H4 (cell line): ENCODE results near the gene SOCS7. TPM values are rescaled to one million over a fixed set of nuclear protein-coding genes. Genes with fewer than 3 reads are reported as not detected.

Experiments
- DNase-seq: peaks from one replicate; pipeline ENCODE4 v3.0.0-alpha.2; 2015; ENCODE audit warnings: low spot score
- total RNA-seq: library from RNA; depleted of rRNA; stranded (reverse); fragments of >200 nt; shearing (Covaris generic); gene quantifications from 2 replicates; pipeline ENCODE4 v1.2.3, GENCODE V29; 2014

Gene SOCS7
- total RNA-seq, 1 experiment from 2014 or later: 5.9 TPM

DNA sequence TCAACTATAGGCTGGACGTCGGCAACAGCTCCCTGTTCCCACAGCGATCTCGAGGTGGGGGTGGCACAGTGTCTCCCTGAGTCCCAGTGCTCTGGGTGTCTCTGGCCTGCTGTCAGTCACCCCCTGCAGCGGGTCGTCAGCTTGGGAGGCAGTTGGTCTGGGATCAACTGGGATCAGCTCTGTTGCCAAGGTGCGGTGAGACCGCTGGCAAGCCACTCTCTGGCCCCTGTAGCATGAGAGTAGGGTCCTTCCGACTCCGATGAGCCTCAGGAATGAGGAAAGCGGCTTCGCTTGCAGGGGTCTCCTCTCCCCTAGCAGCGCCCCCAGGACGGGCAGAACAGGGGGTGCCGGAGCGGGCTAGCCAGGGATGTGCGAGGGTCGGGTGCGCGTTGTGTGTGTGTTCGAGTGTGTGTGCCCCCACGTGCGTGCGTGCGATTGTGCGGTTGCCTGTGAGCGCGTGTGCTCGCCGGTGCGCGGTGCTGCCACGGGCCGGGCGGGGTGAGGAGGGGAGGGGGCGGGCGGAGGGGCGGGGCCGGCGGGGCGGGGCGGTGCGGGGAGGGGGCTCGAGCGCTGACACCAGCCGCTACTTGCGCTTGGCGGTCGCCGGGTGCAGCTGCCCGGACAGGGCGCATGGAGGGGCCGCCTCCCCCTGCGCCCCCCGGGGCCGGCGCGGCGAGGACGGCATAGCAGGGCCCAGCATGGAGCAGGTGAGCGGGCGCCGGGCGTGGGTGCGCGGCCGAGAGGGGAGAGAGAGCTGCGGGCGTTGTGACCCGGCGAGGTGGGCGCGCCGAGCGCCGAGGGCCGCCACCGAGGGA, 67.3 kb downstream of the SOCS7 start:
- DNase-seq: no peak

GRCh38 chr17:38419508-38419981, 67.9 kb downstream of the SOCS7 start:
- no peak for DNase-seq

- no peak for DNase-seq
These were observed 68.9 kb downstream of the SOCS7 start for GRCh38 chr17:38420518-38420917.

DNA sequence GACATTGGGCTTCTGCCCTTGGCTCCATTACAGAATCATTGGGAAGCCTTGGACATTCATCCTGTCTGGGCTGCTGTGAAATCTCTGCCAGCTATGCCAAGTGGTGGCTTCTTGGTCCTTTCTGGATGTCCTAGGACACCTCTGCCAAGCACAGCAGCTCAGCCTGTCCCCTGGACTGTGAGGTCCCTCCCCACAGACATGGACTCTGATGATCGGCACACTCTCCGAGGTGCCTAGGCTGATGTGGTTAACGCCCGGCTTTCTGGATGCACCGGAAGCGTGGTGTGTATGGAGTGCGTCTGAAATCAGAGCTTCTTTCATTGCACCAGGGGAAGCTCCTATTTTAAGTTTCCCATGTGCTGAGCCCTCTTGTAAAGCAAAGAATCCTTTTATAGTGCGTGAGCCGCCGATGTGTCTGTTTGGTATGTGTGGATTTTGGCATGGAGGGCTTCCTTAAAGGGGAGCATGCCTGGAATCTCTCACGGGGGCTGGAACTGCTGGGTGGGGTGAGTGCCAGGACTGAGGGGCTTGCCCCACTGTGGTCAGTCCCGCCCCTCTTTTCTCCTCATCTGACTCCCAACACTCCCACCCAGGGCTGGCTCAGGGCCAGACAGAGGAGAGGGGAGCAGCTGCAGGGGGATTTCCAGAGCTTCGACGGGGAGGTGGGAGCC, 69.7 kb downstream of the SOCS7 start:
- DNase-seq: no peak

DNA sequence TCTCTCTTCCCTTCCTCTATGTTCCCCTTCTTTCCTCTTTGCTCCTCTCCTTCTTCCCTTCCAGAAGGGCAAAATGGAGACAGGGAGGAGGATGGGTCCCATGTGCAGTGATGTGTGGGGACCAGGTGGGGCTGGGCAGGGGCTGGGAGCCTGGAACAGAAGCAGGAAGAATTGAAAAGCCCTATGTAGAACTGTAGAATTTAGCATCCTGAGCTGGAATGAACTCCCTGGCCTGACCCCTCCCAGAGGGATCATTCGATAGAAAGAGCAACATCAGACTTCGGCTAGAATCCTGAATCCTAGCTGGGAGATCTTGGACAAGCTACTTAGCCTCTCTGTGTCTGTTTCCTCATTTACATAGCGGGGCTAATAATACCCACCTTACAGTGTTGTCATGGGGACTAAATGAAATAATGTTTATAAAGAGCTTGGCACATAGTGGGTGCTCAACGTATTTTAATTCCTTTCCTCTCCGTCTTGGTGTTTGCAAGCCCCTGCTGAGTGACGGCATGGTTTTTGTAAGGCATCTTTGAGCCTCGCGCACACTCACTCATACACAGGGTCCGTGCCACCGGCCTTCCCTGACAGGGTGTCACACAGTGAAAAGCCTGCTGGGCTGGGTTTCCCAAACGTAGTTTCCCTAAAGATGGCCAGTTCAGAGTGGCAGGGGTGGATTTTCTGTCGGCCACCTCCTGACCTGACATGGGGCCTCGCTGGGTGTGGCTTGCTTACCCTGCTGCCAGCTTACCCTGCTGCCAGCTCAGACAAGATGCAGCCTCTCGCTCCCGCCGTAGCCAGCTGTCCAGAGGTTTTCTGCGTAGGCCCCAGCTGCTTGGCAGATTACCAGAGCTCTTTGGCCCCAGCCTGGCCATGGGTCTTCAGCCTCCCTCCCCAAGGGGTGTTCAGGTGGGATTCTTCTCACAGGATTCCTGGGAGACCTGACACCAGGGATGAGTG, 70.5 kb downstream of the SOCS7 start:
- no peak for DNase-seq

GRCh38 chr17:38424297-38424972, 72.8 kb downstream of the SOCS7 start:
- DNase-seq: no peak

DNA sequence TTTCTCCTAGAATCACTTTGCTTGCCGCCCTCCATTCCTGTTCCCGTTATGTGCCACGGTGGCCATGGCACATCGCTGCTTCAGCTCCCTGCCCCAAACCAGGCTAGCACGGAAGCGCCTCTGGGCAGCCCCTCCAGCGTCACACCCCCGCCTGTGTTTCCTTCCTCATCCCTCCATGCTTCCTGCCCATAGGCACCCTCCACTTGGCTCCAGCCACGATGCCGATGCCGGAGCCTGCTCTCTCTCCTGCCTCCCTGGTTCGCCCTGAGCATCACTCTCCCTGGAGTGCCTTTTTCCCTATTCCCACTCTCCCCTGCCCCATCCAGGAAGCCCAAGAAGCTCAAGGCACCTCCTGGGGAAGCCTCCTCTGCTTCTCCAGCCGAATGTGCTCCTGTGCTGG, 73.4 kb downstream of the SOCS7 start:
- no peak for DNase-seq

- DNase-seq: no peak
These were observed 74.1 kb downstream of the SOCS7 start for GRCh38 chr17:38425744-38426143.

- DNase-seq: no peak
These were observed 74.8 kb downstream of the SOCS7 start for GRCh38 chr17:38426441-38426840.

- DNase-seq: no peak
These were observed 75.7 kb downstream of the SOCS7 start for GRCh38 chr17:38427160-38427949.

- DNase-seq: peak; percentile 42
These were observed 76.5 kb downstream of the SOCS7 start, which contains the start of gene ARHGAP23 for GRCh38 chr17:38428112-38428642. Gene ARHGAP23 (plus strand): TSS chr17:38428464. CDS start chr17:38428486, 22 bp downstream.

- DNase-seq: no peak
These were observed 77.2 kb downstream of the SOCS7 start for GRCh38 chr17:38428643-38429371.

- DNase-seq: no peak
These were observed 77.9 kb downstream of the SOCS7 start for GRCh38 chr17:38429476-38430100.

DNA sequence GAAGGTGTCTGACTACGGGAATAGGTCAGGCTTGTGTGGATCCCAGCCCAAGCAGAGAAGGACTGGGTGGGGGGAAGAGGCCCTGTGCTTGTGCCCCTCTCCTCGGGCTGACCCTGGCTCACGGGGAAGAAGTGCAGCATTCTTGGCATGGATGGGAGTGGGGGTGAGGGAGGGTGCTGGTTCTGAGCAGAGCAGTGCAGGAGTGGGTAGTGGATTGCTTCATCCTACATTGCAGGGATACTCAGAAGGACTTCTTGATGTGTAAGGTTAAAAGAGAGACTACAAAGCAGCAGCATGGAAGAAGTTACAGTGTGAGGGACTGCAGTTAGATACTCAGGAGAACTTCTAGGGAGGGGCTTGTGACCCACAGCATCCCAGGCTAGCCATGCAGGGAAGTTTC, 78.7 kb downstream of the SOCS7 start:
- DNase-seq: no peak

- DNase-seq: no peak
These were observed 79.2 kb downstream of the SOCS7 start for GRCh38 chr17:38430822-38431221.

- no peak for DNase-seq
These were observed 79.9 kb downstream of the SOCS7 start for GRCh38 chr17:38431346-38432145.

DNA sequence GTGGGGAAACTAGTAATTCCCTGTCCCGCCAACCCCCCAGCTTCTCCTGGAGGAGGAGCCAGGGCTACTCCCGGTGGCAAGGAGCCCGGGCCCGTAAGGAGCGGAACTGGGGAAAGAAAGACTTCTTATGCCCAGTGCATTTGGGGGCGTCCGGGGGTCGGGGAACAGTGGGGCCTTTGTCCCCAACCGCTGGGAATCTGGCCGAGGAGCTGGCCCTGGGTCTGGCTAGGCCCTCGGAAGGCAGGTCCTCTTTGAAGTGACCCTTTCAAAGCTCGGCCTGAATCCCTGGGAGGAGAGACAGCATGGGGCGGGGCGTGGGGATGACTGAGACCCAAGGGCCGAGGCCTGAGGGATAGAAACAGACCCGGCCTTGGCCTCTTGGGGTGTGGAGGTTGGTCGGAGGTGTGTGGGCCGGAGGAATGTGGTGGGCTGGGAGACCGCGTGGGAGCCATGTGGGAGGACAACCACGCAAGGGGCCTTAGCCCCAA, 82.6 kb downstream of the SOCS7 start:
- no peak for DNase-seq

GRCh38 chr17:38435795-38436194, 84.2 kb downstream of the SOCS7 start:
- DNase-seq: no peak
